Measurements from ENCODE around the gene CLDN5. TPM values are rescaled to one million over a fixed set of nuclear protein-coding genes. Genes with fewer than 3 reads are reported as not detected.

CLDN5 gene
- total RNA-seq, 1 donor from 2014 or later: 2.2 TPM

DNA sequence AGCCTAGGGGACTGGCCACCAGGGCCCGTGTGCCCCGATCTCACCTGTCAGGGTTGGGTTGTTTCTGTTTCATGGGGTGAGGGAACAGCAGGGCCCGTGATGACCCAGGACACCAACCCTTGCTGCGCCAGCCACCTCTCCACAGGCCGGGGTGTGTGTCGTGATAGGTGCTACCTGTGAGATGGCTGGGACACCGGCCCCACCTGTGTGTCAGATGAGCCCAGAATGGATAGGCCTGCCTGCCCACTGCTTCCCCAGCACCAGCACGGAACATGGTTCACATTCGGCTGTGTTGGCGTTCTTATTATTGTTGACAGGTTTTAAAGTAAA lies 7.1 kb downstream of the CLDN5 start:
- H3K36me3 Mint-ChIP-seq: peaks cover 9% of the 10 kb centered on the region
- peaks cover 6% of the 10 kb centered on the region for H3K9me3 Mint-ChIP-seq
- peaks cover 5% of the 10 kb centered on the region for H3K27me3 Mint-ChIP-seq
- no peak overlapping the region for H3K4me3 Mint-ChIP-seq
- DNase-seq (ENCODE audit: extremely low spot score, unreplicated experiment): no peak
- no peak overlapping the region for H3K27ac Mint-ChIP-seq
- TF ChIP-seq, protein P1, sequence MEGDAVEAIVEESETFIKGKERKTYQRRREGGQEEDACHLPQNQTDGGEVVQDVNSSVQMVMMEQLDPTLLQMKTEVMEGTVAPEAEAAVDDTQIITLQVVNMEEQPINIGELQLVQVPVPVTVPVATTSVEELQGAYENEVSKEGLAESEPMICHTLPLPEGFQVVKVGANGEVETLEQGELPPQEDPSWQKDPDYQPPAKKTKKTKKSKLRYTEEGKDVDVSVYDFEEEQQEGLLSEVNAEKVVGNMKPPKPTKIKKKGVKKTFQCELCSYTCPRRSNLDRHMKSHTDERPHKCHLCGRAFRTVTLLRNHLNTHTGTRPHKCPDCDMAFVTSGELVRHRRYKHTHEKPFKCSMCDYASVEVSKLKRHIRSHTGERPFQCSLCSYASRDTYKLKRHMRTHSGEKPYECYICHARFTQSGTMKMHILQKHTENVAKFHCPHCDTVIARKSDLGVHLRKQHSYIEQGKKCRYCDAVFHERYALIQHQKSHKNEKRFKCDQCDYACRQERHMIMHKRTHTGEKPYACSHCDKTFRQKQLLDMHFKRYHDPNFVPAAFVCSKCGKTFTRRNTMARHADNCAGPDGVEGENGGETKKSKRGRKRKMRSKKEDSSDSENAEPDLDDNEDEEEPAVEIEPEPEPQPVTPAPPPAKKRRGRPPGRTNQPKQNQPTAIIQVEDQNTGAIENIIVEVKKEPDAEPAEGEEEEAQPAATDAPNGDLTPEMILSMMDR (conservative IDR thresholded peaks at IDR 0.05): no peak
- H3K4me1 Mint-ChIP-seq (ENCODE audit: unreplicated experiment): no peaks in the 10 kb centered on the region

DNA sequence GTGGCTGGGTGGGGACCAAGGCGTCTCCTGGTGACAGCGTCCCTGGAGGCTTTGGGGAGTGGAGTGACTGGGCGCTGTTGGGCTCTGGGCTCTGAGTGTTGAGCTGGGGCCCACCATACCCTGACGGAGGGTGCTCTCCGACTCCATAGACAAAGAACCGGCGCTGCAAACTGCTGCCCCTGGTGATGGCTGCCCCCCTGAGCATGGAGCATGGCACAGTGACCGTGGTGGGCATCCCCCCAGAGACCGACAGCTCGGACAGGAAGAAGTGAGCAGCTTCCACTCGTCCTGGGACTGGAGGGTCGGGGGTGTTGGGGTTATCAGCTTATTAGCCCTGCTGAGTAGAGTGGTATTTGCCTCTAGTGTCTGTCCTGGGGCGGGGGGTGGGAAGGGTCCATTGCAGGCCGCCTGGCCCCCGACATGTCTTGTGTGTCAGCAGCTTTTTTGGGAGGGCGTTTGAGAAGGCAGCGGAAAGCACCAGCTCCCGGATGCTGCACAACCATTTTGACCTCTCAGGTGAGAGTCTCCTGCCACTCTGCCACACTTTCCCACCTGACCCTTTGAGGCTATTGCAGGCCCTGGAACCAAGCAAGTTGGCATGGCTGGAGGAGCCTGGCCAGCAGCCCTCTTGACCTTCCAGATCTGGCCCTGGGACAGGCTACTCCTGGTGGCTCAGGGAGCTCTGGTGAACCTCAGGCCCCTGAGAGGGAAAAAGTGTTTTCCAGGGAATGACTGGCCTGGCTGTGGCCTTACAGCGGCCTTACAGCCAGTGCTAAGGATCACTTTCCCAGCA lies 7.6 kb downstream of the CLDN5 start:
- no peaks in the 10 kb centered on the region for H3K27me3 Mint-ChIP-seq
- H3K4me1 Mint-ChIP-seq (ENCODE audit: unreplicated experiment): no peaks in the 10 kb centered on the region
- peaks cover 9% of the 10 kb centered on the region for H3K36me3 Mint-ChIP-seq
- no peak overlapping the region for H3K27ac Mint-ChIP-seq
- peaks cover 6% of the 10 kb centered on the region for H3K9me3 Mint-ChIP-seq
- DNase-seq (ENCODE audit: extremely low spot score, unreplicated experiment): peak; percentile 67
- TF ChIP-seq, protein P1 (conservative IDR thresholded peaks at IDR 0.05): no peak
- no peak overlapping the region for H3K4me3 Mint-ChIP-seq

DNA sequence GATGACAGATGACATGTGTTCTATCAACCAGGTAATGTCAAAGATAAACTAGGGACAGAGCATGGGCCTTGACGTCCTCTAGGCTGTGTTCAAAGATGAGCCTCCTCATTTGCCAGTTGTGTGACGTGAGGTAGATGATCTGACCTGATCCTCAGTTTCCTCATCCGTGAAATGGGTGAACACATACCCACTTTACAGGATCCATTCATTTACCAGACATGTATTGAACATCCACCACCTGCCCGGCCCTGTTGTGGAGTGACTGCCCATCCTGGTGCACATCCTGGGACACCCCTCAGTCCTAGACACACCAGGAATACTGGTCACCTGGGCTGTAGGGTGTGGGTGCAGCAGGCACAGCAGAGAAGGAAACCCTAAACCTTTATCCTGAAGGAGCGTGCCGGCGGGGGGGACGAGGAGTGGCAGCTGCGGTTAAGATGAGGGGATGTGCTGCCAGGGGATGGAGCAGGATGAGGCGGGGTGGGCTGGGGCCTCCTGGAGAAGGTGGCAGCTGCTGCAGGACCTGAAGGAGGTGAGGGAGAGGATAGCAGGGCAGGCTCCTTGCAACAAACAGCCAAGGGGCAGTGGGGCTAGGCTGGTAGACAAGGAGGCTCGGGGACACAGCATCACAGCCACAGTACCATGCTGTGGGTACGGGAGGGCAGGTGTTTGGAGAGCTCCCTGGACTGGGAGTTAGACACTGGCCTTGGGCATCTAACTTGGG lies 8.4 kb downstream of the CLDN5 start:
- Mint-ChIP-seq H3K4me1 (ENCODE audit: unreplicated experiment) (no peaks in the 10 kb centered on the region), H3K9me3 (peaks cover 6% of the 10 kb centered on the region), H3K36me3 (peaks cover 9% of the 10 kb centered on the region), H3K27ac (no peak overlapping the region), H3K27me3 (no peaks in the 10 kb centered on the region), H3K4me3 (no peak overlapping the region)
- DNase-seq (ENCODE audit: extremely low spot score, unreplicated experiment): peak; percentile 58
- TF ChIP-seq, protein P1 (conservative IDR thresholded peaks at IDR 0.05): no peak

DNA sequence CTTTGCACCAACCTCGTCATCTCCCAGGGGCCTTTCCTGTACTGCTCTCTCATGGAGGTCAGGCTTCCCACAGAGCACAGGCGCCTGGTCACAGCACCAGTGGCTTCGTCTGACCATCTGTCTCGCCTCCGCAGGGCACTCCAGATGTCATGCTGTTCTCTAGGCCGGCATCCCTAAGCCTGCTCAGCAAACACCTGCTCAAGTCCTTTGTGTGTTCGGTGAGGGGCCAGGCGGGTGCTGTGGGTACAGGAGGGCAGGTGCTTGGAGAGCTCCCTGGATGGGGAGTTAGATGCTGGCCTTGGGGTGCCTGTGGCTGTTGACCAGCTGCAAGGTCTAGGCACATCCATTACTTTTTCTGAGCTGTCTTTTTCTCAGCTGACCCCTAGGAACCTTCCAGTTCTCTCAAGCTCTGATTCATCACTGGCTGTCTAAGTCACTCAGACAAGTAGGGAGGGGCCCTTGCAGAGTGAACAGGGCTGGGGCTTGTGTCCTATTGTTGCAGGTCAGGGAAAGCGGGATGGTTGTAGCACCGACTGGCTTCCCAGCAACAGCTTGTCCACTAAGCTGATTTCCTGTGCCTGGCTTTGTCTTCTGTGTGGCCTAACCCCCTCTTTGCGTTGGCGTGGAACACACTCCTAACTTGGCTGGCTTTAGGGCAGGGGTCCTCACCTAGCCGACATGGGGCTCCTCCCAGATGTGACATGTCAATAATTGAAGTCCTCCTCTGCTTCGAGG lies 9.2 kb downstream of the CLDN5 start:
- Mint-ChIP-seq H3K4me3 (no peak overlapping the region), H3K27ac (no peak overlapping the region)
- peak; percentile 57 for DNase-seq (ENCODE audit: extremely low spot score, unreplicated experiment)

DNA sequence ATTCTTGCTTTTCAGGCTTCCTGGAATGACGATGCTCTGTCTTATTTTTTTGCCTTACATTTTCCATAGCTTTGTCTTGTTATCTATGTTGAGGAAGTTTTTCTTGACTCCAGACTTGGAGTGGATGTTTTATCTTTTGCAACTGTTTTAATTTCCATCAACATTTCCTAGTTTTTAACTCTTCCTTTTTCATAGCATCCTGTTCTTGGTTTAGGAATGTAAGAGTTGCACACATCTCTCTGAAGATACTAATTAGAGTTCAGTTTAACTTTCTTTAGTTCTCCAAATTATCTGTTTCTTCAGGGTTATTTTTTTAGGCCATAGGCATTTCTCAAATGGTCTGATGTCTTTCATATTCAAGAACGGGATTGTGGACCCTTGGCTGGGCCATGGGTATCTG lies 10.4 kb downstream of the CLDN5 start:
- TF ChIP-seq, protein P1 (conservative IDR thresholded peaks at IDR 0.05): no peak
- peaks cover 9% of the 10 kb centered on the region for H3K36me3 Mint-ChIP-seq
- no peak overlapping the region for H3K27ac Mint-ChIP-seq
- peaks cover 6% of the 10 kb centered on the region for H3K9me3 Mint-ChIP-seq
- no peak for DNase-seq (ENCODE audit: extremely low spot score, unreplicated experiment)
- no peaks in the 10 kb centered on the region for H3K27me3 Mint-ChIP-seq
- no peak overlapping the region for H3K4me3 Mint-ChIP-seq
- H3K4me1 Mint-ChIP-seq (ENCODE audit: unreplicated experiment): no peaks in the 10 kb centered on the region

More for the DNA sequence above, 9.2 kb downstream of the CLDN5 start:
- Mint-ChIP-seq H3K9me3 (peaks cover 6% of the 10 kb centered on the region), H3K4me1 (ENCODE audit: unreplicated experiment) (no peaks in the 10 kb centered on the region), H3K27me3 (no peaks in the 10 kb centered on the region), H3K36me3 (peaks cover 9% of the 10 kb centered on the region)
- TF ChIP-seq, protein P1 (conservative IDR thresholded peaks at IDR 0.05): no peak
